Testis (tissue), 3 donors: Measurements from ENCODE around the gene ARHGAP26. TPM values are rescaled to one million over a fixed set of nuclear protein-coding genes. Genes with fewer than 3 reads are reported as not detected.

Experiments used
- DNase-seq: peaks from one replicate; pipeline ENCODE4 v3.0.0-alpha.2; 2019
- H3K27ac ChIP-seq, 2 donors: fragments of 200-600 bp; sonication (generic); one replicate each; pipeline ENCODE4 v1.5.1; 2019
- H3K27me3 ChIP-seq: fragments of 200-600 bp; sonication (generic); one replicate; pipeline ENCODE4 v1.5.1; 2019
- H3K36me3 ChIP-seq: fragments of 200-600 bp; sonication (generic); one replicate; pipeline ENCODE4 v1.5.1; 2017; ENCODE audit warnings: low read depth; ENCODE audit errors: missing control alignments
- H3K4me1 ChIP-seq: fragments of 200-600 bp; sonication (generic); one replicate; pipeline ENCODE4 v1.5.1; 2019
- H3K4me3 ChIP-seq, 2 donors: fragments of 200-600 bp; sonication (generic); one replicate each; pipeline ENCODE4 v1.5.1; 2017 to 2019
- H3K9me3 ChIP-seq: fragments of 200-600 bp; sonication (generic); one replicate; pipeline ENCODE4 v1.5.1; 2017
- CTCF ChIP-seq, 3 experiments: fragments of 450-650 bp in 2 of 3; fragments of 200-600 bp in 1 of 3; sonication (generic) in 1 of 3; IDR thresholded peaks; one replicate each; pipeline ENCODE4 v1.5.1; 2016 to 2019; ENCODE audit warnings: antibody characterized with exemption in 3 of 3, mild to moderate bottlenecking in 2 of 3, moderate library complexity in 1 of 3
- POLR2A ChIP-seq: fragments of 450-650 bp; IDR thresholded peaks from one replicate; pipeline ENCODE4 v1.6.1; 2017; ENCODE audit warnings: antibody characterized with exemption, mild to moderate bottlenecking, moderate library complexity
- WGBS, 2 donors: methylation state at CpG; one replicate each; pipeline ENCODE4 v1.1.5; 2018; 5-methylcytosine and 5-hydroxymethylcytosine counted together
- intact Hi-C: fragments of 100-400 bp; cut with DNase I; formaldehyde crosslinking; loops from one replicate; pipeline ENCODE4 v1.15.1; 2023; ENCODE audit warnings: low total_unique reads
- polyA plus RNA-seq: library from polyadenylated mRNA; stranded (reverse); fragments of 350-450 nt; fragmentation: Illumina TruSeq; extraction: RNeasy Lipid Tissue Mini Kit (QIAGEN cat#74804); gene quantifications from one replicate; pipeline ENCODE4 v1.2.3, GENCODE V29; 2014; ENCODE audit warnings: low read depth, low replicate concordance; ENCODE audit not compliant: insufficient read depth
- total RNA-seq, 2 donors: library from RNA; depleted of rRNA; stranded (reverse); fragments of >200 nt; gene quantifications; one replicate each; pipeline ENCODE4 v1.2.3, GENCODE V29; 2016

Gene ARHGAP26
- total and polyA plus RNA-seq, 3 donors from 2014 or later: 33.8 to 98.7 (median 95.7) TPM

GRCh38 chr5:142856269-142856782 lies 86.1 kb downstream of the ARHGAP26 start:
- DNase-seq: no peak
- Histone ChIP-seq H3K36me3 (no peaks in the 10 kb centered on the region), H3K27me3 (no peaks in the 10 kb centered on the region), H3K4me1 (no peaks in the 10 kb centered on the region), H3K4me3 (no peak overlapping the region), H3K9me3 (no peaks in the 10 kb centered on the region), H3K27ac (no peak overlapping the region)
- WGBS, 2 donors: 86 to 87% methylated on average over 6 of the region's 6 CpGs
- intact Hi-C loops: no loop called here
- TF ChIP-seq CTCF (IDR thresholded peaks at IDR 0.05) (no peak), POLR2A (no peak)

GRCh38 chr5:142857405-142857804 lies 87.2 kb downstream of the ARHGAP26 start:
- TF ChIP-seq CTCF (IDR thresholded peaks at IDR 0.05): no peak
- TF ChIP-seq POLR2A: no peak
- Histone ChIP-seq H3K9me3 (no peaks in the 10 kb centered on the region), H3K27me3 (no peaks in the 10 kb centered on the region), H3K36me3 (no peaks in the 10 kb centered on the region), H3K4me1 (no peaks in the 10 kb centered on the region), H3K27ac (no peak overlapping the region), H3K4me3 (no peak overlapping the region)
- intact Hi-C loops: no loop called here
- WGBS, 2 donors: 40 to 52% methylated on average over 4 of the region's 4 CpGs
- DNase-seq: no peak

DNA sequence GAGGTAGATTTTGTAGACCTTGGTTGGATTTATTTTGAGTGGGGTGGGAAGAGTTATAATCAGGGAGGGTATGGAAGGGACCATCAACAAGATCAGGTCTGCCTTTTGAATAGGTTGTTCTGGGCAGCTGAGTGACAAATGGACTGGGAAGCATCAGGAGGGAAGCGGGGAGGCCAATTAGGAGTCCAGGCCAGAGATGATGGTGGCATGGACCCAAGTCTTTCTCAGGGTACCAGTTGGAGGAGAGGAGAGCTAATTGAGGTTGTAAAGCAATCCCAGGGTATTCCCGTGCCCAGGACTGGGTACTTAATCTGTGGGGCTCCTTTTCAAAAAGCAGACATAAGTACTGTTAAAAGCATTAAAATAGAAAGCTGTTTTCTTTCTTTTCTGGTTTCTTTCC lies 88.9 kb downstream of the ARHGAP26 start:
- WGBS, 2 donors: 86 to 96% methylated on average over 2 of the region's 2 CpGs
- Histone ChIP-seq H3K27ac (no peak overlapping the region), H3K9me3 (no peaks in the 10 kb centered on the region), H3K27me3 (no peaks in the 10 kb centered on the region), H3K36me3 (no peaks in the 10 kb centered on the region), H3K4me3 (no peak overlapping the region), H3K4me1 (peaks cover 5% of the 10 kb centered on the region)
- TF ChIP-seq CTCF (IDR thresholded peaks at IDR 0.05): no peak
- TF ChIP-seq POLR2A: no peak
- DNase-seq: no peak
- intact Hi-C loops: no loop called here

- H3K27me3 ChIP-seq: no peaks in the 10 kb centered on the region
- no peak for DNase-seq
- no peaks in the 10 kb centered on the region for H3K36me3 ChIP-seq
- H3K4me3 ChIP-seq: no peak overlapping the region
- H3K27ac ChIP-seq: no peak overlapping the region
- no peaks in the 10 kb centered on the region for H3K9me3 ChIP-seq
- intact Hi-C loops: no loop called here
- WGBS, 2 donors: 81 to 87% methylated on average over 2 of the region's 2 CpGs
- TF ChIP-seq POLR2A: no peak
- no peak for TF ChIP-seq CTCF (IDR thresholded peaks at IDR 0.05)
- peaks cover 17% of the 10 kb centered on the region for H3K4me1 ChIP-seq
Measured at GRCh38 chr5:142860270-142860669, 90.1 kb downstream of the ARHGAP26 start.

GRCh38 chr5:142861011-142861410 lies 90.8 kb downstream of the ARHGAP26 start:
- no peaks in the 10 kb centered on the region for H3K9me3 ChIP-seq
- 75 to 89% methylated on average over 7 of the region's 7 CpGs for WGBS, 2 donors
- peaks cover 22% of the 10 kb centered on the region for H3K4me1 ChIP-seq
- H3K27ac ChIP-seq: no peak overlapping the region
- H3K27me3 ChIP-seq: no peaks in the 10 kb centered on the region
- H3K4me3 ChIP-seq: no peak overlapping the region
- intact Hi-C loops: no loop called here
- TF ChIP-seq CTCF (IDR thresholded peaks at IDR 0.05) (no peak), POLR2A (no peak)
- DNase-seq: no peak
- no peaks in the 10 kb centered on the region for H3K36me3 ChIP-seq
